NCI-H748 treated with DMSO at 0.1 percent for 48 hours (cell line): ENCODE measurements around the gene BRD8.

Experiments used
- DNase-seq: peaks from one replicate; lab custom pipeline; 2025; lab: John Stamatoyannopoulos, UW

Gene BRD8

DNA sequence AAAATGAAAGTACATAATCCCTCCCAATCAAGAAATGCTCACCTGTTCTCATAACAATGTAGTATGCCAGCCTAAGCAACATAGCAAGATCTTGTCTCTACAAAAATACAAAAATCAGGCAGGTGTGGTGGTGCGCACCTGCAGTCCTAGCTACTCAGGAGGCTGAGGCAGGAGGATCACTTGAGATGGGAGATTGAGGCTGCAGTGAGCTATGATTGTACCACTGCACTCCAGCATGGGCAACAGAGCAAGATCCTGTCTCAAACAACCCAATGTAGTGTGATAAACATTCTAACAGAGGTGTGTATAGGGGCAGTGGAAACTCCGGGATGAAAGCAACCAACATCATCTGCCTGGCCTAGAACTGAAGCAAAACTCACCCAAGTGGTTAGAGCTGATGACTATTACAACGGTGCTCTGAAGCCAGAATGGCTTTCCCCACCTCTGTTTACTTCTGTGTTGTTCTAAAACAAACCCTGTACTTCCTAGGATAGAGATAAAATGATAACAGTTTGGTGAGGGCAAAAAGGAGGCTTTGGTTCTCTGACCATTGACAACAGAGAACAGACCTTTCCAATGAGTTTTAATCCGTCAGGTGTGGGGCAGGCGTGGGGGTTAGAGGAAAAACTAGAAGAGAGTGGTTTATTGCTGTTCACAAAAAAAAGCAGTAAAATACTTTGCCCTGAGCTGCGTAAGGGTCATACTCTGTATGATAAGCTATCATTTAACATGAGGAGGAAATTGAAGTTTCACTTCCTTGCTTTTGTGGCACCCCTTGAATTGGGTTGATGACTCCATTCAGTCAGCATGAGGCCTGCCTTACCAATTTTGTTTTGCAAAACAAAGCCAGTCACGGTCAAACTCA, 75.7 kb downstream of the BRD8 start:
- no peak for DNase-seq

DNA sequence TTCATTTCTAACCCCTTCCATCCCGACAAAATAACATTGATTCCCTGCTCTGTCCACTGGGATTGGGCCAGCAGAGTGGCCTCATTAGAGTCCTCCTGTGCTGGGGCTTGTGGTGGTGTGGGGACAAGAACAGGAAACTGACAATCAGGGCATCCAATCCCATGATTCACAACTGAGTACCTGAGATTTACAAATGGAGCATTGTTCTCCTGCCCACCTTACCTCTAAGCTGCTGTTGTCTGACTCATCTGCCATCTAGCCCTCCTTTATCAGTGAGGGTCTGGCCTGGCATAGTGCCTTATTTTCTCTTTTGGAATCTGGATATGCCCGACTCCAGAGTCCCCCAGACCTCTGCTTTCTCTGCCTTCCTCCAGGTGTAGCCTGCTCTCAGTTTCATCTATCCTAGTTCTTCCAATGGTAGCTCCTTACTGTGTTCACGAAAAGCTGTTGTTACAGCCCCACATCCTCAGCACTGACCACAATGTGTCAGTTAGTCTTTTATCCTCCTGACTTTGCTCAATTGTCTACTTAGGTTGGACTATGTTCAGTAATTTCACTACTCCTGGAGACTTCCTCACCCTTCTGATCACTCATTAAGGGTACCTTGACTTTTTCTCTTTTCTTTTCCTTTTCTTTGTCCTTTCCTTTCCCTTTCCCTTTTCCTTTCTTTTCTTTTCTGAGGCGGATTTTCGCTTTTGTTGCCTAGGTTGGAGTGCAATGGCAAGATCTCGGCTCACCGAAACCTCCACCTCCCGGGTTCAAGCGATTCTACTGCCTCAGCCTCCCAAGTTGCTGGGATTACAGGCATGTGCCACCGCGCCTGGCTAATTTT, 81.2 kb downstream of the BRD8 start:
- DNase-seq, result no peak

DNA sequence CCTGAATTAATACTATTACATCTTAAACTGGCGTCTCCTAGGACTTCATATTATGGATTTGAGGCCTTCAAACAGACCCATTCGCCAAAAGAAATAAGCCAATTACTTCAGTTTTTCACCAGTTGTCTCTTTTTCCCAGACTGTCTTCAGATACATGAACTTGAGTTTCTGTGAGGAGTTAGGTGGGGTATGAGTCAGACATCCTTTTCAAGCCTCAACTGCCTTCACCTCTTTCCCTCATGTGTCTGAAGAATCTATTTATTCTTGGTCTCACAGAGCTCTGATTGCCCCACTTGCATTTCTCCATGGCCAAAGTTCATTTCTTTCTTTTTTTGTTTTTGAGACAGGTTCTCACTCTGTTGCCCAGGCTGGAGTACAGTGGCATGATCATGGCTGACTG, 82.1 kb downstream of the BRD8 start:
- no peak for DNase-seq

DNA sequence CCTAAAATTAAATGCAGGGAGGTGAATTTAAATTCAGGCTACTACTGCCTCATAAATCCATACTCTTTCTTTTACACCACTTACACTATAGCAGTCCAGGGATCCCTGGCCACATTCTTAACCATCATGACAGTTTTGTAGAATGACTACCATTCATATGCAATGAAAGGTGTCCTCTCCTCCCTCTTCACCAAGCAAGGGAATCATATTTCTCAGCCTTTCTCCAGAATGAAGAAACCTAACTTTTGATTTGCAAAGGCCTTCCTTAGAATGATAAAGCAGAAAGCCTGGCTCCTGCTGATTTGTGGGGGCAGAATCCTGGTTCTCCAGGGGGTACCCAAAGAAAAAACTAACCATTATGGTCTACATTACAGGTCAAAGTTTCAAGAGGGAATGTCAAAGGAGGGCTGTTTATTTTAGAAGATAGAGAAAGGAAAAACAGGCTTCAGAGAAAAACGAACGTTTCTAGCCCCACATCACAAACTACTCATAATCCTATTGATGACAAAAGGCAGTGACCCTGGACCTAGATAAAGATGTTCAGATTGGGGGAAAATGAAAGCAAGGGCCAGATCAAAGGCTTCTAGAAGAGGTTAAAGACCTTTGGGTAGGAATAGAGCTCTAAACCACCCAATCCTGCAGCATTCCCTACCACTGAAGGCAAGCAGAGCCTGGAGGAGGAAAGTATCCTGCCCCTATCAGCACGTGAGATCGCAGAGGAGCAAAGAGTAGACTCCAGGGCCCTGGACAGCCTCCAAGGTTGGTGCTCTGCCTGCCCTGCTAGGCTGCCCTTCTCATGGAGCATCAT, 83.1 kb downstream of the BRD8 start:
- DNase-seq, result no peak

DNA sequence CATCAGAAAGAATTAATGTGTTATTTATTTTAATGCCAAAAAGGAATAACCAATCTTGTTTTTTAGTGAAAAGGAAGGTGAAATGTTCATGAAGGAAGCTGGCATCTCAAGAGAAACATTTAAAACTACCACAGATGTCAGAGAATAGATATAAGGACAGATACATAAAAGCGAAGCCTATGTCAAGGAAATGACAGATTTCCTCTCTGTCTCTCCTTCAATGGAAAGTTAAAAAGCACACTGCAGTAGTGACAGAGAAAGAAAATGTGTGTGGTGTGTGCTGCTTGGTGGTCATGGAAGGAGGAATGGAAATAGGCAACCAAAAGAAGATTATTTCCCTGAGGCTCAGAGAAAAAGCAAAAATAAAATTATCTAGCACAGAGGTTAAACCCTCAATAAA, 85.4 kb downstream of the BRD8 start:
- DNase-seq, result no peak

DNA sequence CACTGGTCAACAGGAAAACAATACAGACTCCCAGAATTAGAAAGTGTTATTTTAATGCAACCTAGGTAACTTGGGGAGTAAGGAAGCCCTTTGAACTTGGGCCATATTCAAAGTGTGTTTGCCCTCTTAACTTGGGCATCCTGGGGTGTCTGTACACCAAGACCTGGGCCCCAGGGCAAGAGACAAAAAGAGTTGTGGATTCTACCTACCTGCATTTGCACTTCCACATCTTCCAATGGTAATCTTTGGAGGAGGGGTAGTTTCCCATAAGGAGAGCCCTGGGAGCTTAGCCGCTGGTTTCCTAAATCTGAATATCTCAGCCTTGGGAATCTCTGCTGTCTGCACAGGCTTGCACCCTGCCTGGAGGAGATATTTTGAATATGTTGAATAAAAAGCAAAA, 86.1 kb downstream of the BRD8 start:
- no peak for DNase-seq

DNA sequence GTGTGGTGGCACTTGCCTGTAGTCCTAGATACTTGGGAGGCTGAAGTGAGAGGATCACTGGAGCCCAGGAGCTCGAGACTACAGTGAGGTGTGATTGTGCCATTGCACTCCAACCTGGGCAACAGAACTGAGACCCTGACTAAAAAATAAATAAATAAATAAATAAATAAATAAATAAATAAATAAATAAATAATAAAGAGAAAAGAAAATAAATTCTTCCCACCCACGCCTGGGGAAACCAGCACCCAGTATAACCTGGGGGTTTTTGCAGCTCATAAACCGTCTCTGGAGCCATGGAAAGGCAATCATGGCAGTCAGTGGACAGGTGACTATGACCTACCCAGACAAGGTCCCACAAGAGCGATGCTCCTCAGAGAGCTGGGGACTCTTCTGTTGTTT, 86.7 kb downstream of the BRD8 start:
- DNase-seq, result no peak
